Measurements from ENCODE around the gene BRSK2.

DNA sequence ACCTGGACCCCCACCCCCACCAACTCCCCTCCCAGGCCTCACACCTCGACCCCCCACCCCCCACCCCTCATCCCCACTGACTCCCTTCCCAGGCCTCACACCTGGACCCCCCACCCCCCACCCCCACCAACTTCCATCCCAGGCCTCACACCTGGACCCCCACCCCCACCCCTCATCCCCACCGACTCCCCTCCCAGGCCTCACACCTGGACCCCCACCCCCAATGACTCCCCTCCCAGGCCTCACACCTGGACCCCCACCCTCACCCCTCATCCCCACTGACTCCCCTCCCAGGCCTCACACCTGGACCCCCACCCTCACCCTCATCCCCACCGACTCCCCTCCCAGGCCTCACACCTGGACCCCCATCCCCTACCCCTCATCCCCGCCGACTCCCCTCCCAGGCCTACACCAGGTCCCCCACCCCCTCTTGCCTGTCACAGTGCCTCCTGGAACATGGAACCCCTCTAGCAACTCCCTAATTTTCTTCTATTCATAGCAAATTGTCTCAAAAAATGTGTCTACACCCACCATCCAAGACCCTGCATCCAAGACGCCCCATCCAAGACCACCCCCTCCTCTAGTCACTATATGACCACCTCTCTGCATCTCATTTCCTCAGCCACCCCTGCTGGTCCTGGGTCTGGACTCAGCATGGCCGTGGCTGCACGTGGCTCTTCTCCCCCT lies 36.9 kb upstream of the BRSK2 start:
- TF ChIP-seq POLR2A (IDR thresholded peaks at IDR 0.05) (no peak), CTCF (IDR thresholded peaks at IDR 0.05) (no peak), POLR2AphosphoS5 (IDR thresholded peaks at IDR 0.05) (no peak), EP300 (IDR thresholded peaks at IDR 0.05) (no peak)

Data from upper lobe of left lung (tissue), 4 donors.